AG08396 (cell line): ENCODE data around the gene TTYH3.

Source experiments
- DNase-seq: peaks from one replicate; pipeline ENCODE4 v3.0.0; 2012; ENCODE audit warnings: low spot score, mixed read lengths

TTYH3 gene

DNA sequence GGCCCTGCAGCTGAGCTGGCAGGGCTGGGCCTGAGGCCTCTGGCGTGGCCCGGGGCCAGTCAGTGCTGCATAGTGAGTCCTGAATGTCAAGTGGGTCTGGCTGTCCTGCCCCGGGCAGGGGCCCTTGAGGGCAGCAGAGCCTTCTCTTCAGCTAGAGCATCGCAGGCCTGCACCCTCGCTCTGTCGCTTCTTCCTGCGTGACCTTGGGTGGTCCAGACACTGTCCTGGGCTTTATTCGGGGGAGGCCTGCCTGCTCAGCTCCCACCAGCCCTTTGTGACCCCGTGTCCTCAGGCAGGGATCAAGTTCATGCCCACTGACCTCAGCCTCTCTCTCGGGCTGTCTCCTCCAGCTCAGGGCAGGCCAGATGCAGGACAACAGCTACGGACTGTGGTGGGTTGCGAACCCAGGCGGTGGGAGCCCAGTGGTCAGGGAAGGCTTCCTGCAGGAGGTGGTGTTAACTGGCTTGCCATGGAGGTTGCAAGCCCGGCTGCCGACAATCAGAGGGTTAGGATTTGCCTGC, 3.4 kb downstream of the TTYH3 start:
- DNase-seq = no peak

DNA sequence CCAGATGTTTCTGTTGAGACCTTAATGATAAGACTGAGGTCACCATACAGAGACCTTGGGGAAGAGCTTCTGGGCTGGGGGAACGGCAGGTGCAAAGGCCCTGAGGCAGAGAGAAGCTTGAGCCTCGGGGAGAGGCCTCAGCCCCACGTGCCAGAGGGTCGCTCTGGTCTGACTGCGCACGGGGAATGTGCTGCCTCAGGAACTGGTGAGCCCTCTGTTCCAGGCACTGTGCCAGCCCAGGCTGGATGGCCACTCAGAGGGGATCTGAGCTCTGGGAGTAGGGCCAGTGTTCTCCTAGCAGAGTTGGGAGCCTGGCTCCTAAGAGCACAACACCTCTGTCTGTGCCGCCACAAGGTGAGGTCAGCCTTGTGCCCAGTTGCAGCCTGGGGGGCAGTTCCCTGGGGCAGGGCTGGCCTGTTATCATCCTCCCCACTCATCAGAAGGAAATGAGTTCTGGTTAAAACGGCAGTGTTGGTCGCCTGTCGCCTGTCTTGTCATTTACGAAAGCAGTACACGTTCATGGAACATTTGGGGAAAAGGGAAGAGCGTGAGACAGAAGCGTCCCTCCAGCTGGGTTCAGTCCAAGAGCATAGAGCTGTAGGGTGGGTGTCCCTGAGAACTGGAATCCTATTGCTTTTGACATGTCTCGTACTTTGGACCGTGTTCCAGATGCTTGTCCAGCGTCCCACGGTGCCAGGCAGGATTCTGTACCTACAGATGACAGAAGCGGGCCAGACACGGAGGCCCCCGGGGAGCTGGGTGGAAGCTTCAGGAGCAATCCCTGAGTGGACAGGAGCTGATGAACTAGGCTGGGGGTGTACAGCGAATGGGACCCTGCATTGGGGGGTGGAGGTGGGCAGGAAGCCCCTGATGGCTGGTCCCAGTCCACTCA, 4.3 kb downstream of the TTYH3 start:
- DNase-seq = no peak

DNA sequence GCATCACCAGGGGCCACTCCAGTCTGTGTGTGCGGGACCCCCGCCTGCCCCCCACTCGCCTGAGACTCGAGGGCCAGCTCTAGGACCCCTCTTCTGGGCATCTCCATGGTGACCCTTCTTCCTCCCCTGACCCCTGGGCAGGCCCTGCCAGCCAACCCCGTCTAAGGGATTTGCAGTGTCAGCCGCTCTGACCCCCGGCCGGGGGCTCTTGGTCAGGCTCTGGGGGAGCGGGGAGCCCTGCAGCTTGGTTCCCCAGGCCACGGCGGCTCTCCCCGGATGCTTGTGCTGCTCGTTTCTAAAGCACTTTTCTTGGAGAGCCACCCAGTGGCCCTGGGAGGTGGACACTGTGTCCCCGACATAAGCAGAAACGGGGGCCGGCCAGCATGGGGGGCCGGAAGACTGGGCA, 5.3 kb downstream of the TTYH3 start:
- DNase-seq = no peak

DNA sequence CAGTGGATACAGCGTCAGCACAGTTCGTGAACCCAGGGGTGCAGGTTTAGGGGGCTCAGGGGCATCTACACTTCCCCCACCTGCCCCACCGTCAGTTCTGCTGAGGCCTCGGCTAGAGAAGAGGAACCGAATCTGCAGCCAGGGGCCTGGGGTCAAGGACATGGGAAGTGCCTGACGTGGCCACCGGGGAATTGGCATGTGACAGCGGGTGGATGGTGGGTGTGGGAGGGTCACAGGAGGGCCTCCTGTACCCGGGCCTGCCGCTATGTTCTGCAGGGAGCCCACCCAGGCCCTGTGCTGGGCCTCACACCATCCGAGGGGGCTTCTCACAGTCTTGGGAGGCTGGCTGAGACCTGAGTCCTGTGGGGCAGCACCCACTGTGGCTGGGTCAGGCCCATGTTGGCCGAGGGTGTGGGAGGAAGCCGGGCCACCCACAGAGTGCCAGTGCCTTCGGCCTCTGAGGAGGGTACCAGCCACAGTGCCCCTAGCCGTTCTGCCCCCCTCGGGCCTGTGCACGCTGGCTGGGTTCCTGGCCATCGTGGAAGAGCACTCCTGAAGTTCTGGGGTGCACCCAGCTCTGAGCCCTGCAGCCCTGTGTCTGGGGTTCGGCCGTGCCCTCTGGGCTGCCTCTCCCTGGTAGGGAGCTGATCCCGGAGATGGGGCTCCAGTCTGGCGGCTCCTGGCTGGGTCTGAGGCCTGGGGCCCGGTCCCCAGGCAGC, 5.9 kb downstream of the TTYH3 start:
- no peak for DNase-seq

DNA sequence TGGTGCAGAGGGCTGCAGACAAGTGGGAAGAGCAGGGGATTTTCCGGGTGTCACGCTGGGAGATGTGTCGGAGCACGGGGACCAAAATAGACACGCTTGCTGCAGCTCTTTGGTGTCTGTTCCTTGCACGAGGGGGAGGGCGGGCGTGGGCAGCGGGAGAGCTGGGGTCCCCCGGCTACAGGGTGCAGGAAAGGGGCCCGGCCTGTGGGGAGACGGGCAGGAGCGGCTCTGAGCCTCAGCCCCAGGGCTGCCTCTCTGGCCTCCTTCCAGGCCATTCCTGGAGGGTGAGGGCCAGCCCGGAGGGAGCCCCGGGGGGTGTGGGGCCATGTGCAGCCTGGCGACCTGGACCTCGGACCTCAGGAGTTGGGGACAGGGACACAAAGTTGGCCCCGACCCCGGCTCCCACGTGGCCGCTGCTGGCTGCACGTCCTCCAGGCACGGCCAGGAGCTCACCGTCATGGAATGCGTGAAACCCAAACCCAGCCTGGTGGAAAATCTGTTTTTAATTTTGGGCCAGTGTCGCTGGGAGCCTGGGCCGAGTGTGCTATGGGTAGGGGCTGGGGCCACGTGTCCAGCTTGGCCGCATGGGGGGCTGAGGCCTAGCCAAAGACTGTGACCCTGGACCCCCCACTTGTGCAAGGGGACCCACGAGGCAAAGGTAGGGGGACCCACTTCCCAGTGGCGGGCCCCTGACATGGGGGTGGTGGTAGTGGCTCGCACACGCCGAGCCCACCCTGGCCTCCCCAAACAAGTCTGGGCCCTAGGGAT, 6.6 kb downstream of the TTYH3 start:
- DNase-seq = peak; percentile 87

DNA sequence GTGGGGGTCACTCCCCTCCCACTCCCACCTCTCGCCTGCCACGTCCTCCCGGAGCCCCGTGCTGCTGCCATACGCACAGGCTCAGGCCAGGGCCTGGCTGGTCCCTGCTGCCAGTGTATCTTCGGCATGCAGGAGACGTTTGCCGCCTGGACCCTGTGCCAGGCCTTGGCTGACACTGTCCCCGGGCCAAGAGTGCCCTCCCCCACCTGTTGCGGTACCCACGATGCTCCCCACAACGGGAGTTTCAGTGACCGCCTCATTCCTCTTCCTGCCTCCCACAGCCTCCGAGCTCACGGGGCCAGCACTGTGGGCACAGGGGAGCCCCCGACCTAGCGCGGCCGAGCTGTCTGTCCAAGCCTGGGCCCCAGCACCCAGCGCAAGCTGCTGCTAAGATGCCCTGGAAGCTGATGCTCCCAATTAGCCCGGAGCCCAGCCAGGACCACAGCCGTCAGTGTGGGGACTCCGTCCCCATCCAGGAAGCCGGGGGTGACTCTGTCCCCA, 7.4 kb downstream of the TTYH3 start:
- no peak for DNase-seq

DNA sequence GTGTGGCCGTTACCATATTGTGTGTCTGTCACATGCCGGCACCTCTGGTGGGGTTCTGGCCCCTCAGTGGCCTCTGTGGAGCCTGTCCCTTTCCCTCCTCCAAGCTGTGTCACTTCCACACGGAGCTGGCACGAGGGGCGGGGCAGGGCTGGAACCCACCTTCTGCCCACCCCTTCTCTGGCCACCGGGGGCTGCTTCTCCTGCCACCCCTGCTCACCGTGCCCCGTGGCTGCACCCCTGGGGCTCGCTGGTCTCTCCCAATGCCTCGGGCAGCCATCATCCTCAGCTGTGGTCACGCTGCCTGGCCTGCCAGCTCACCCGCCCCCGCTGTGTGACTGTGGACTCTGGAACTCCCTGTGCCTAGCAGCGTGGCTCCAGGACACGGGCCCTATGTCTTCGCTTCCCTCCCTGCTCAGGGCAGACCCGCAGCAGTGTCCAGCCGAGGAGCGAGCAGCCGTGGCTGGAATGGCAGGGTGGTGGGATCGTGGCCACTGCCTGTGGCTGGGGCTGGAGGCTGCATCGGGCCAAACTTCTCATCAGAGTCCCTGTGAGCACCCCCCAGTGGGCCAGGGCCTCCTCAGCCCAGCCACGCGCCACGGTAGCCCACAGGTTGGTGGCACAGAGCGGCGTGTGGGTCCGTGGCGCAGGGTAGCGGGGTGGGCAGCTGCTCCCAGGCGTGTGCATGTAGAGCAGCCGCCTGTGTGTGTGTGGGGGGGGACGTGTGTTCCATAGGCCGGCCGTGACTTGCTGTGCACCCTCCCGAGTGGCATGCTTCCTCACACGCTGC, 8.1 kb downstream of the TTYH3 start:
- no peak for DNase-seq

DNA sequence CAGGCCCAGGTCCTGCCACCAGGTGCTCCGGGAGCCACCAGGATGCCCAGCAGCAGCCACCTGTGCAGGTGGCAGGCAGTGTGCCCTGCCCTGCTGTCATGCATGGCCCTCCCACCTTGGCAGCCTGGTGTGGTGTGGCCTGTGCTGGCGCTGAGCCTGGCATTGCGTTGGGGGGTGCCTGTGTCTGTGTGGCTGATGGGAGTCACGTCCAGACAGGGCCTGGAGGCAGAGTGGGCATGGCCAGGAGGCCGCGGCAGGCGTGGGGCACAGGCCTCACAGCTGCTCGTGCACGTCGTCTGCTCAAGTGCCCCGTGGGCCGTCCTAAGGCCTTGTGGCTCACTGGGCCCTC, 8.7 kb downstream of the TTYH3 start:
- no peak for DNase-seq

DNA sequence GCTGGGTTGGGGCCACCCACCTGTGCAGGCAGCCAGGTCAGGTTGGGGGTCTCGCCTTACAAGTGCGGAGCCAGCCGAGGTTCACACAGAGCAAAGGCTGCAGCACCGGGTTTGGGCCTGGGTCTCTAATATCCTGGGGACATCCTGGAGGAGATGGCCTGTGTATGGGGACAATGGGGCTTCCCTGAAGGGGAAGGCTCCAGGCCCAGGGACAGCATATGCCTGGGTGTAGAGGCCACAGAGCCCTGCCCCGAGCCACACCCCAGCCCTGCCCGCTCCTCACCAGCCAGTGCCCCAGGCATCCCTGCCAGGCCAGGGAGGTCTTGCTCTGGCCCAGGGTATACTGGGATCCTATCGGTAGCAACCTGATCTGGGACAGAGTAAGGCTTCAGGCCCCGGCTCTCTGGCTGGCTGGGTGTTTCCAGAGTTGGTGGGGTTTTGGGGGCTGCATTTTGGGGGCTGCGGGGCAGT, 9.1 kb downstream of the TTYH3 start:
- DNase-seq = no peak

DNA sequence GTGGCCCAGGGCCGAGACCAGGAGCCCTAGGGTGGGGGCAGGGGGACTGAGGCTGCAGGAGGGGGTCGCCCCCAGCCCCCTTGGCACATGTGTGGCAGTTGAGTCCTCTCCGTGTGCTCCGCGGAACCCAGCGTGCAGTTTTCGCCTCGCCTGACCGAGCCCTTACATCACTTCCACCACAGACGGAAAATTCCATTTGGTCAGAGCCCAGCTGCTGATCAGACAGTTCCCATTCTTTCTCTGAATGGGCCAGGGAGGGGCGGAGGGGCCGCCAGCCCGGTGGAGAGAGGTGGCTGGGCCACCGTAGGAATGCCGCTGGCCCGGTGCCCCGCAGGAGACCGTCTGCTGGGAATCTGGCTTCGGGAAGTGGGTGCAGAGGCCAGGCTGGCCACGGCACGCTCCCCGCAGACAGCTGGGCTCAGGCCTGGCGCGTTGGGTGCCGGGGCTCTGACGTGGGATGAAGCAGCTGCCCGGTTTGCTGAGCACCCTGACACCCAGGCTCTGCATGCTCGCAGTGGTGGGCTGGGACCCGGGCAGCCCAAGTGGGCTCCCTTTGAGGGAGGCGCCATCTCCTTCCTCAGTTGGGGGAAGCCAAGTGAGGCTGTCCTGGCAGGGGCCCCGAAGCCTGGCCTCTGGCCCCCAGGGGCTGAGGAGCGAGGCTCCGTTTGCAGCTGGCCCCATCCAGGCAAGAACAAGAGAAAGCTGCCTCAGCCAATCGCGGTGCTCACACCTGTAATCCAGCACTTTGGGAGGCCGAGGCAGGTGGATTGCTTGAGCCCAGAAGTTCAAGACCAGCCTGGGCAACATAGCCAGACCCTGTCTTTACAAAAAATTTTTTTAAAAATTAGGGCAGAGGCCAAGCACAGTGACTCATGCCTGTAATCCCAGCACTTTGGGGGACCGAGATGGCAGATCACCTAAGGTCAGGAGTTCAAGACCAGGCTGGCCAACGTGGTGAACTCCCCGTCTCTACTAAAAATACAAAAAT, 9.9 kb downstream of the TTYH3 start:
- DNase-seq = peak; percentile 93

DNA sequence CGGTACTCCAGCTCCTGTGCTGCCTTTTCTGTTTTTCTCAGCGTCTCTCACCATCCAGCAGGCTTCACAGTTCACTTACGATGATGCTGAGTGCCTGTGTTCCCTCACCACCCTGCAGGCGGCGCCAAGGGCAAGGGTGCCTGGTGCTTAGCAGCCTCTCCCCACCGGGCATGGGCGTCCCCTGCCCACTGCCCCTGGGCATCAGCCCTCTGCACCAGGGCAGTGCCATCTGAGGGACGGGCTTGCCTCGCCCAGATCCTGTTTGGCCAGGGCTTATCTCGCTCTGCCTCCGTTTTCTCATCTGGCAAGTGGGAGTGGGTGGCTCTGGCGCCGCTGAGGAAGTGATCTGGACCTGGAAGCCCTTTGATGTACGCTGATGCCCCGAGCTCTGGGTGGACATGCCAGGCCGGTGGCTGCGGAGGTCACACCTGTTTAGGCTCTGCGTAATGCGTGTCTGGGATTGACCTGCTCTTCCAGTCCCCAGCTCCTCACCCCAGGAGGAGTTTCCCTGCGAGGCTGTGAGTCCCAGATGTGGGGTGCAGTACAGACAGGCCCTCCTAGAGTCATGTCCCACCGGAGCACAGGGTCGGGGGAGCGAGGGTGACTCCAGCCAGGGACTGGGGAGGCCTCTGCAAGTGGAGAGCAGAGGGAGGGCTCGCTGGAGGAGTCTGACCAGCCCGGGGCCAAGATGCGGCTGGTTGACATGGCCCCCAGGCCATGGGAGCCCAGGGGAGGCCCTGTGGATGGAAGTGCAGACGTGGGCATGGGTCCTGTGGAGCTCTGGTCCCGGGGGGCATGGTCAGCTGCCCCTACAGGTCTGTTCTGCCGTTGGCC, 11.8 kb downstream of the TTYH3 start:
- no peak for DNase-seq

DNA sequence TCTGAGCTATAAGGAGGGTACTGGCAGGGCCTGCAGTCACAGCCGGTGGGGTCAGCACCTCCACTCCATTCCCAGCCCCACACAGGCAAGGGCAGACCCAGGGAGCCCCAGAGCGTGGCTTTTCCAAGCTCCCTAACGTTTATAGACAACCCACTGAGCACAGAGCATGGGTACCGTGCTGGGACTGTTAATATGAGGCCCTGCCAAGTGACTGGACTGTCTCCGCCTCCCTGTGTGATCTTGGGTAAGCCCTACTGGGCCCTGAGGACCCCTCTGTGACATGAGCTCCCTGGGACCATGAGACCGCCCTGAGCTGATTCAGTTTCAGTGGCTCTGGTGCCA, 12.4 kb downstream of the TTYH3 start:
- DNase-seq = no peak

DNA sequence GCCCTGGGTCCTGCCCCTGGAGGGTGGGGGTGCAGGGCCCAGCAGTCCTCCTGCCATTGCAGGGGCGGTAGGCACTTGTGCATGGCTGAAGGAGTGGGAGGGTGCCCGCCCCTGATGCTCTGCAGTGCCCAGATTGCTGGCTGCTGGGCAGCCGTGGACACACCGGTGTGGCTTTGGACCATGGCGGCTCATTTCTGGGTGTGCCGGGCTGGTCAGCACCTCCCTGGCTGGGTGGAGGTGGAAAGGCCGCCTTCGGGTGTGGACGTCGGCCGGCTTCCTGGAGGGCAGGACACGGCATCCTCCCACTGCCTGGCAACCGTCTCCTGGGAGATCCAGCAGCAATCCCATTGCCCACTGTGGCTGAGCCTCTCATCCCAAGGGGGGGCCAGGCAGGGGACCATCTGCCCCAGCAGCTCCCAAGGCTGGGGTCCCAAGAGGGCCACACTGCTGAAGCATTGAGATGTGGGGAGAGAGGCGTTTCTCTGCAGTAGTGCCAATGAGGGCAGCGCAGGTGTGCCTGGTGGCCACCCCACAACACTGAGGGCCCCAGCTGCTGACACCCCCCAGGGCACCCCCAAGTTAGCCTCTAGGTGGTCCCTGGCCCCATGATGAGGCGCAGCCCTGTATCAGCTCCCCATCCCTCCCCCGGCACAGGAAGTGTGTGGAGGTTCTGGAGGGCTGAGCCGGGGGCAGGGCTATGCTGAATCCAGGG, 12.9 kb downstream of the TTYH3 start:
- DNase-seq = no peak

DNA sequence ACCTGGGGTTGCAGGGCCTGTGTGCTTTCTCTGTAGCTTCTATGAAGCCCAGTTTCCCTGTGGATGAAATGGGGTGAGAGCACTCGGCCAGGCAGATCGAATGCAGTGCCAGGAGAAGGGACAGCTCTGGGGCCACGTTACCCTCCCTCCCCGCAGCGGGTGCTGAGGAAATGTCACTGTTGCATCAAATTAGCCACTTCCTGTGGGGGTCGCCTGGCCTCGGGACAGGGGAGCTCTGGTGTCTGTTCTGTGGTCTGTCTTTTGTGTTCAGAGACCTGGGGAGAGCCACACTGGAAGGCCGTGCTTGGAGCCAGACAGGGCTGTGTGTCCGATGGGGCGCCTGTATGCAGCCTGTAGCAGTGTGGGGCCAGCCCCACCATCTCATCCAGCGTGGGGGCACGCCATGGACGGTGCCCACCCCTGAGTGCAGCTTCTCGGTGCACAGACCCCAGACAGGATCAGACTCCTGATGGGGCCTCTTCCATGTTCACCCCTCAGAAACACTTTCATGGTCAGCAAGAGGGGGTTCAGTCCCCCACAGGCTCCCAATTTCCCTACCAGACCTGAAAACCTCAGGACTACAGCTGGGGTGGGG, 13.6 kb downstream of the TTYH3 start:
- DNase-seq = no peak

DNA sequence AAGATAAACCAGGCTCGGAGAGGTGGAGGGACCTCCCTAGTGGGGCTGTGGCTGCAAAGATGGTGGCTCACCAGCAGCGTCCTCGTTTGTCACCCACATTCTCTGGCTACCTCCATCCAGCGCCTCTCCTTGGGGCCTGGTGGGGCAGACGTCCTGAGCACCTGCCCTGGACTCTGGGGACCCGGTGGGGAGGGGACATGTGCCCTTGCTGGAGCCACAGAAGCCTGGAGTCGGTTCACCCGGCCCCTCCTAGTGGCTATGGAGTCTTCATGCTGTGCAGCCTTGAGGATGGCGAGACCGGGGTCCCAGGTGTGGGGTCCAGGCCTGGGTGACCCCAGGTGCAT, 14.5 kb downstream of the TTYH3 start:
- DNase-seq = no peak

DNA sequence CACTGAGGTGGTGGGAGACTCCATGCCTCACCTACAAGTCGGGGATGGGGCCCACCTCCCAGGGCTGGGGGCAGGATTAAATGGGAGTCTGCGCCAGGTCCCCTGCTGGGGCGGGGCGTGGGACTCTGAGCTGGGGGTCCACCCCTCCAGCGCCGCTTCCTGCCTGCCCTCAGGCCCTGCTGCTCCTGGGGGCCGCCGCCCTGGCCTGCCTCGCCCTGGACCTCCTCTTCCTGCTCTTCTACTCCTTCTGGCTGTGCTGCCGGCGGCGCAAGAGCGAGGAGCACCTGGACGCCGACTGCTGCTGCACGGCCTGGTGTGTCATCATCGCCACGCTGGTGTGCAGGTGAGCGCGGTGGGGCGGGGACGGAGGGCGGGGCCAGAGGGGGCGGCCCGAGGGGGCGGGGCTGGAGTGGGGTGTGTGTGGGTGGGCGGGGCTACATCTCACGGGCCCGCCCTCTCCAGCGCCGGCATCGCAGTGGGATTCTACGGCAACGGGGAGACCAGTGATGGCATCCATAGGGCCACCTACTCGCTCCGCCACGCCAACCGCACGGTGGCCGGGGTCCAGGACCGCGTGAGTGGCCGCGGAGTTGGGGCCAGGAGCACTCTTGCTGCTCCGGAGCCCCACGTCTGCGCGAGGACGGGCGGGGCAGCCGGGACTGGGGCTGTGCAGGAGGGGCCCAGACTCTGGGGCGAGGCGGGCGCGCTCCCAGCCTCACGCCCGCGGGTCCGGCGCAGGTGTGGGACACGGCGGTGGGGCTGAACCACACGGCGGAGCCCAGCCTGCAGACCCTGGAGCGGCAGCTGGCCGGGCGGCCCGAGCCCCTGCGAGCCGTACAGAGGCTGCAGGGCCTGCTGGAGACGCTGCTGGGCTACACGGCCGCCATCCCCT, 15.1 kb downstream of the TTYH3 start:
- no peak for DNase-seq

DNA sequence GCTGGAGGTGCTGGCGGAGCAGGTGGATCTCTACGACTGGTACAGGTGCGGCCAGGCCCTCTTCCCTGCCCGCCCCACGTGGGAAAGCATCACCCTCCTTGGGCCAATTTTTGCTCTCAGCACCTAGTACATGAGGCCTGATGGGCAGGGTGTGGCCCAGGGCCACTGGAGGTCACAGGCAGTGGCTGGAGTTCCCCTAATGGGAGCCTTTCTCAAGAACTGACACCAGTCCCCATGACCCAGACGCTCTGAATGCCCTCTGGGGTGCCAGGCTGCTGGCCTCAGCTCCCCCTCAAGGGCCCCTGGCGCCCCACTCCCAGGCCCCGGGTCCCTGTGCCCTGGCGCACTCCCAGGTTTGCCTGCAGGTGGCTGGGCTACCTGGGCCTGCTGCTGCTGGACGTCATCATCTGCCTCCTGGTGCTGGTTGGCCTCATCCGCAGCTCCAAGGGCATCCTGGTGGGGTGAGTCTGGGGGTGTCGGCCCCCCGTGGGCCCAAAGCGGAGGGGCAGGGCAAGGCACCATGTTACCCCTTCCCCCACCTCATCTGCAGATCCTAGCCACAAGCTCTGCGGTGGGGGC, 15.9 kb downstream of the TTYH3 start:
- no peak for DNase-seq
